ENCODE results near the gene ATAD3A.

GRCh38 chr1:1578371-1578940 is 66.5 kb downstream of the ATAD3A start:
- TF ChIP-seq CTCF (IDR thresholded peaks at IDR 0.05) (no peak), POLR2AphosphoS5 (IDR thresholded peaks at IDR 0.05; ENCODE audit: low read depth, low read length) (no peak)
